Measurements from ENCODE around the gene LINGO3.
A peak's percentile ranks its signal among the peaks of the same experiment; 100 is the strongest.
"Not testable (repeated sequence)": the region's sequence is repeated elsewhere in the genome, so short reads cannot be mapped to it uniquely, and the experiment has no call there.

Gene LINGO3

DNA sequence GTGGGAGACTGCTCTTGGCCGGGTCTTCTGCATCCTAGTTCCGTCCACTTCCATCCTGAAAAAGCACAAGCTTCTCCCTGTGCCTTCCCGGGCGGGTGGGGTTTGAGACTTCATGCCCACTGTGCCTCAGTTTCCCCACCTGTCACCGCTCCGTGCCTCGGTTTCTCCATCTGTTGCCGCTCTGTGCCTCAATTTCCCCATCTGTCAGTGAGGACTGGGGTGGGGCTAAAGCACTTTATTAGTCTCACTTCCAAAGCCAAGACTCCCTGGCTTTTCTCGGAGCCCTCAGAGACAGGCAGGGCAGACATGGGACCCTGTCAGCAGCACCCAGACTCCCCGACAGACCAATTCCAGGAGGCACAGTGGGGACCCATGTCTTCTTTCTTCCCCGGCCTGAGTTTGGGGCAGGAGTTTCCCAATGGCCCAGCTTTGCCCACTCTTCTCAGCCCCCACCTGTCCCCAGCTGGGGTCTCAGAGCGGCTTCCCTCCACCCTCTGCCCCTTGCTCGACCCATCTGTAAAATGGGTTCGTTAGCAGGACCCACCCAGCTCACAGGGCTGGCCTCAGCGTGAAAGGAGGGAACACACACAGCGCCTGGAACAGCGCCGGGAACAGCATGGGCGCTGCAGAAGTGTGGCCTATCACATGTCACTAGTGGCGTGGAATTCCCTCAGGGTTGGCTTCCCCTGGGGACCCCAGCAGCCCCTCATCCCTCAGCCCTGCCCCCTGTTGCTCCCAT is 21.4 kb downstream of the LINGO3 start:
- H3K4me3 ChIP-seq (ENCODE audit: low read depth, low read length): no peak overlapping the region
- DNase-seq (ENCODE audit: low read depth): no peak
- TF ChIP-seq, protein P1, sequence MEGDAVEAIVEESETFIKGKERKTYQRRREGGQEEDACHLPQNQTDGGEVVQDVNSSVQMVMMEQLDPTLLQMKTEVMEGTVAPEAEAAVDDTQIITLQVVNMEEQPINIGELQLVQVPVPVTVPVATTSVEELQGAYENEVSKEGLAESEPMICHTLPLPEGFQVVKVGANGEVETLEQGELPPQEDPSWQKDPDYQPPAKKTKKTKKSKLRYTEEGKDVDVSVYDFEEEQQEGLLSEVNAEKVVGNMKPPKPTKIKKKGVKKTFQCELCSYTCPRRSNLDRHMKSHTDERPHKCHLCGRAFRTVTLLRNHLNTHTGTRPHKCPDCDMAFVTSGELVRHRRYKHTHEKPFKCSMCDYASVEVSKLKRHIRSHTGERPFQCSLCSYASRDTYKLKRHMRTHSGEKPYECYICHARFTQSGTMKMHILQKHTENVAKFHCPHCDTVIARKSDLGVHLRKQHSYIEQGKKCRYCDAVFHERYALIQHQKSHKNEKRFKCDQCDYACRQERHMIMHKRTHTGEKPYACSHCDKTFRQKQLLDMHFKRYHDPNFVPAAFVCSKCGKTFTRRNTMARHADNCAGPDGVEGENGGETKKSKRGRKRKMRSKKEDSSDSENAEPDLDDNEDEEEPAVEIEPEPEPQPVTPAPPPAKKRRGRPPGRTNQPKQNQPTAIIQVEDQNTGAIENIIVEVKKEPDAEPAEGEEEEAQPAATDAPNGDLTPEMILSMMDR (conservative IDR thresholded peaks at IDR 0.05; ENCODE audit: low read depth, low read length): no peak

DNA sequence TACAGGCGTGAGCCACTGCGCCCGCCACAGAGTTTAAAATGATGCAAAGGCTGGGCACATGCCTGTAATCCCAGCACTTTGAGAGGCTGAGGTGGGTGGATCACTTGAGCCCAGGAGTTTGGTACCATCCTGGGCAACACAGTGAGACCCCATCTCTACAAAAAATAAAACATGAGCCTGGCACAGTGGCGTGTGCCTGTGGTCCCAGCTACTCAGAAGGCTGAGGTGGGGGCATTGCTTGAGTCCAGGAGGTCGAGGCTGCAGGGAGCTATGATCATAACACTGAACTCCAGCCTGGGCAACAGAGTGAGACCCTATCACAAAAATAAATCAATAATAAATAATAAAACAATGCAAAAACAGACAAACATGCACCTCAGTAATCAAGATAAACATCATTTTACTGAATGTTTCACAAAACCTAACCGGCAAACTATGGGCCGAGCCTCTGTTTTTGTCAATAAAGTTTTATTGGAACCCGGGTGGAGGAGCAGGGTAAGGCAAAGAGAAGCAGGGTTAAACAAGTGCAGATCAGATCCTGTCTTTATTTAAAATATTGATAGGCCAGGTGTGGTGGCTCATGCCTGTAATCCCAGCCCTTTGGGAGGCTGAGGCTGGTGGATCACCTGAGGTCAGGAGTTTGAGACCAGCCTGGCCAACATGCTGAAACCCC is 24.0 kb downstream of the LINGO3 start:
- TF ChIP-seq, protein P1 (conservative IDR thresholded peaks at IDR 0.05; ENCODE audit: low read depth, low read length): no peak
- no peak for DNase-seq (ENCODE audit: low read depth)
- no peak overlapping the region for H3K4me3 ChIP-seq (ENCODE audit: low read depth, low read length)

DNA sequence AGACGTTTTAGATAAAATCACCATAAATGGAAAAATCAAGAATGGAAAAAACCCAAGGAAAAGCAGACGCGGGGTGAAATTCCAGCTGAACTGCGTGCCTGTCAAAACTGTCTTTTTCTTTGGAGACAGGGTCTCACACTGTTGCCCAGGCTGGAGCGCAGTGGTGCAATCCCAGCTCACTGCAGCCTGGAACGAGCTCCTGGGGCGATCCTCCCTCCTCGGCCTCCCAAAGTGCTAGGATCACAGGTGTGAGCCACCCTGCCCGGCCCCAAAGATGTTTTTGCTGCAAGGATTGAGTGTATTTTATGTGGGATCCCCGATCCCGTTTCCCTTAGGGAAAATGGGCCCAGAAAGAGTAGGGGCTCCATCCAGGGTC is 25.1 kb downstream of the LINGO3 start:
- DNase-seq (ENCODE audit: low read depth): no peak
- no peak overlapping the region for H3K4me3 ChIP-seq (ENCODE audit: low read depth, low read length)
- TF ChIP-seq, protein P1 (conservative IDR thresholded peaks at IDR 0.05; ENCODE audit: low read depth, low read length): no peak

DNA sequence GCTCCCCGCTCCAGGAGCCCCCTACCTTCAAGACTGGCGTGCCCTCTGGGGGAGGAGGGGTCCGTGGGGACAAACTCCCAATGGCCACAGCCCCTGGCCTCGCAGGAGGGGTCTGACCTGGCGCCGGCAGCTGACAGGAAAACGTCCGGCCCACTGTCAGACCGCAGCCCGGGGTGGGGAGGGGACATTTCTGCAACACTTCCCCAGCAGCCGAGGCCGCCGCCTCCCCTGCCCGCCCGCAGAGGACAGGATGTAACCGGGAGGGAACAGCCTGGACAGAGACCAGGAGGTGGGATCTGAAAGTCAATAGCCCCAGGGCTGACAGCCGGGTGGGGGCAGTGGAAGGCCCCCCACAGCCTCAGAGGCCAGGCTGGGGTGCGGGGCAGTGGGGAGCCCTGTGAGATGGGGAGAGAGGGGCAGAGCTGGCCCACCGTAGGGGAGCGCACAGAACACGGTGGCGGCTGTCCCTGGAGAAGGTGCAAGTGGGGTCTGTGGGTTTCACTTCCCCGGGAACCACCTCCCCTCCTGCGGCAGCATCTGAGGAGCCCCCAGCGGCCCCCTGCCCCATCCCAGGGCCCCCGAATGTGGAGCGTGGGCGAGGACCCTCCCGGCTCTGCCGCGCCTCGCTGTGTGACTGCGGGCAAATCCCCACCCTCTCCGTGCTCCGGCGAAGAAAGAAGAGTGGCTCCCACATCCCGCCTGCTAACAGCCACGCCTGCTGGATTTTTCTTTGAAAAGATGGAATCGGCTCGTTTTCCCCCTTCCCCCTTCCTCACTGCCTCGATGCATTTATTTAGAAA is 25.7 kb downstream of the LINGO3 start, which contains the start of gene PEAK3:
TSS of gene PEAK3 (minus strand) at position 114 of the 800 bp plus-strand sequence. CDS start 1,244 bp downstream, outside the sequence.
- H3K4me3 ChIP-seq (ENCODE audit: low read depth, low read length): peak within 1 kb of the TSS; percentile 41
- TF ChIP-seq, protein P1 (conservative IDR thresholded peaks at IDR 0.05; ENCODE audit: low read depth, low read length): no peak
- DNase-seq (ENCODE audit: low read depth): peak; percentile 53

DNA sequence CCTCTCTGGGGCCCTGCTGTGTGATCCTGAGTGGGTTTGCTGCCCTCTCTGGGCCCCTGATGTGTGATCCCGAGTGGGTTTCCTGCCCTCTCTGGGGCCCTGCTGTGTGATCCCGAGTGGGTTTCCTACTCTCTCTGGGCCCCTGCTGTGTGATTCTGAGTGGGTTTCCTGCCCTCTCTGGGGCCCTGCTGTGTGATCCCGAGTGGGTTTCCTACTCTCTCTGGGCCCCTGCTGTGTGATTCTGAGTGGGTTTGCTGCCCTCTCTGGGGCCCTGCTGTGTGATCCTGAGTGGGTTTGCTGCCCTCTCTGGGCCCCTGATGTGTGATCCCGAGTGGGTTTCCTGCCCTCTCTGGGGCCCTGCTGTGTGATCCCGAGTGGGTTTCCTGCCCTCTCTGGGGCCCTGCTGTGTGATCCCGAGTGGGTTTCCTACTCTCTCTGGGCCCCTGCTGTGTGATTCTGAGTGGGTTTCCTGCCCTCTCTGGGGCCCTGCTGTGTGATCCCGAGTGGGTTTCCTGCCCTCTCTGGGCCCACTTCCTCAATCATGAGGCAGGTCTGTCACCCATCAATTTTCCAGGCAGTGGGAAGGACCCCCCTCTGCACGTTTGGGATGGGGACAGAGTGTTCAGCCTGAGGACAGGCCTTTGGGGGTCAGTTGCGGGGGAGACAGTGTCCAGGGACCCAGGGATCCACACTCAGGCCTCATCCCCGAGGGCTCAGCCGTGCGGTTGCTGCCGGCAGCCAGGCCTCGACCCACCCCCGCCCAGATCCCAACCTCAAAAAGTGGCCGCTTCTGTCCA is 26.5 kb downstream of the LINGO3 start:
- not testable (repeated sequence) for DNase-seq (ENCODE audit: low read depth)
- peak overlapping the region; percentile 41 for H3K4me3 ChIP-seq (ENCODE audit: low read depth, low read length)

DNA sequence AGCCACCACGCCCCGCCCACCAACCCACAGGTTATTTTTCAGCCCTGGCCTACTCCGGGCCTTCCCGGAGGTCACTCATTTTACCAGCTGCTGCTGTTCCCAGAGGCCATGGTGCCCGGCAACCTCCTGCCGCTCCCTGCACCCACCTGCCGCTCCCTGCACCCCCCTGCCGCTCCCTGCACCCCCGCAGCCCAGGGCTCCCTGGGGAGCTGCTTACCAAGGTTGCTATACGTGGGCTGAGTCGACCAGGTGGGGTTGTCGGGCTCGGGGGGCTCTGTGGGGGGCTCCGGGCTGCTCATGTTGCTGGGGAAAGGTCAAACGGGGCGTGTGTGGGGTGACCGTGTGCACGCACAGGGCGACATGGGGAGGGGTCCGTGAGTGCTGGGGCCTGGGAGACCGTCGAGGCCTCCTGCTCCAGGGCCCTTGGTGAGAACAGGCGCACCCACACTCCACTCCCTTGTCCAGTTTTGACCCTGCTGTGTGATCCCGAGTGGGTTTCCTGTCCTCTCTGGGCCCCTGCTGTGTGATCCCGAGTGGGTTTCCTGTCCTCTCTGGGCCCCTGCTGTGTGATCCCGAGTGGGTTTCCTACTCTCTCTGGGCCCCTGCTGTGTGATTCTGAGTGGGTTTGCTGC is 27.2 kb downstream of the LINGO3 start:
- no peak for DNase-seq (ENCODE audit: low read depth)
- TF ChIP-seq, protein P1 (conservative IDR thresholded peaks at IDR 0.05; ENCODE audit: low read depth, low read length): no peak
- H3K4me3 ChIP-seq (ENCODE audit: low read depth, low read length): no peak overlapping the region
